ENCODE results near the gene SPEM3.
"Not testable (repeated sequence)": the region's sequence is repeated elsewhere in the genome, so short reads cannot be mapped to it uniquely, and the experiment has no call there.

SPEM3 gene

DNA sequence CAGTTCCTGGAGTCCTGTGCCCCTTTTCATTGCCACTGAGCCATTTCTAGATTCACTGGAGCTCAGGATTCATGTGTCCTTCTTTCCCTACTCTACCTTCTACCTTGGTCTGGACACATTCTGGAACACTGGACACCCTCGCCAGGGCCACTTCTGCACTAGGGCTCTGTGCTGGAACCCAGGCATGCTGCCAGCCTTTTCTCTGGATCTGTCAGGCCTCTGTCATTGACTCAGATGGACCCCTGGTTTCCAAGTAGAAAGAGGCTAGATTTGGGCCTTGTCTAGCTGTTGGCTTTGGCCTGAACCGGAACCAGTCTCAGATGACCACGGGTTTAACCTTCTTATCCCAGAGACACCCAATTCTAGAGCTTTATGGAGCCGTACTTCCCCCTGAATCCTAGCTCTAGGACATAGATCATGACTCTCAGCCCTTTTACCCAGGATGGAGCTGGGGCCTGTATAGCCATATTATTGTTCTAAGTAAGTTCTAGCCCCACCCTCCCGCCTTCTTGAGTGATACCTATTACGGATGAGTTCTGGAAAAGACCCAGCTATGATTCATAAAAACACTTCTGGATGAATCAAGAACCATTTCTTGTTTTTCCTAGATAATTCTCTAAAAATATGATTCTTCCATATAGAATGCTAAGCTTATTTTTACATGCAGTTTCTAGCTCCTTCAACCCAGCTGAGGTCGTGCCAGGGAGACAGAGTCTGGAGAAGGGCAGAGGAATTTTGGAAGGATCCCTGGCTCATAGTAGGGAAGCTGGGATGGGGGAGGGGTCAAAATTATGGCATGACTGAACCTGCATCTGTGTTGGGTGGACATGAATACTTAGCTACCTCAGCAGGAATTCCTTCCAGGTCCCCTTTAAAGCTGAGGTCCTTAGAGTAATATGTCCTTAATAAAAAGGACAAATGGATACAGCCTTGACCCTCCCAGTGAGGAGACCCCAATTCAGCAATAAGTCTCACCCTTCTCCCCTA, 15.1 kb downstream of the SPEM3 start:
- DNase-seq = no peak

DNA sequence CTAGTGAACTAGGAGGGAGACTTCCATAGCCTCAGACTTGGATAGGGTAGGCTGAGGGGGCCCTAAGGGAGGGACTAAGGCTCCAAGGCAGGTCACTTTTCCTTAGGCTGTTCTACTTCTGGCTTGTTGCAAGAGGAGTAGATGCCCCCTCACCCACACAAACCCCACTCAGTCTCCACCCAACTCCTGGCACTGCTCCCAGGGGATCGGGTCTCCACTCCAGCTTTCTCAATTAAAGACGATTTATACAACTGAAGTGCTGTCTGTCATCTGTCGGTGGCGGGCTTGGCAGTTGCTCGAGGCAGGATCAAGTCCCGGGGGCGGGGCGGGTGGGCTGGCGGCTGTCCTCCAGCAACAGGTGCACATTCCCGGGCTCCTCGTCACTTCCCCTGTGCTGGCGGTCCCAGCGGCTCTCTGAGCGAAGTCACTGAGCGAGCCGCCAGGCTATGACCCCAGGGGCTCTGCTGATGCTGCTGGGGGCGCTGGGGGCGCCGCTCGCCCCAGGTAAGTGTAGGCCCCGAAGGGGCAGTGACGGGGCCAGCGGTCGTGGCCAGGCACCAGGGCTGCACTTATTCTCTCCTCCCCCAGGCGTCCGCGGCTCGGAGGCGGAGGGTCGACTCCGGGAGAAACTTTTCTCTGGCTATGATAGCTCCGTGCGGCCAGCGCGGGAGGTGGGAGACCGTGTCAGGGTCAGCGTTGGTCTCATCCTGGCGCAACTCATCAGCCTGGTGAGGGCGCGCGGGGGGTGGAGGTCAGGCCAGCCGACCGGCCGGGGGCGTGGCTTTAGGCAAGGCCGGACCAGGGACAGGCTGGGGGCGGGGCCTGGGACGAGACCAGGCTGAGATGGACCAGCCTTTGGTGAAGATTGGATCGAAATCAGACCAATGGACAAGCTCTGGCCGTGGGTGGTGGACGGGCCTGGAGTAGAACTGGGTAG, 16.3 kb downstream of the SPEM3 start, which contains the start of gene CHRNB1:
Gene CHRNB1 (plus strand): TSS at position 380 of the 937 bp plus-strand sequence. CDS start 67 bp downstream, at position 447.
- DNase-seq = peak; percentile 34

DNA sequence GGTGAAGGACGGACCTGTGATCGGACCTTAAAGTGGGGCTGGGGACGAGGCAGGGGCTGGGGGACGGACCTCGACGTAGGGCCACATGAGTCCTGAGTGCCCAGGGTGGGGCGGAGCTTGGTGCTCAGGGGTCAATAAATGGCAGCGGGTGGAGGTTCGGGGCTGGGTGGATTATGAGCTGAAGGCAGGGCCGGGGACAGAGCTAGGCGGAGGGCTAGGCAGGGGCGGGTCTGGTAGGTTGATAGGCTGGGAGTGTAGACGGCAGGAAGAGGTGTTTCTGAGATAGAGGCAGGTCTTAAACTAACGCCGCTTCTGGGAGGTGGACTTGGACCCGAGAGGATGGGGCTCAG, 16.9 kb downstream of the SPEM3 start:
- DNase-seq = peak; percentile 52

DNA sequence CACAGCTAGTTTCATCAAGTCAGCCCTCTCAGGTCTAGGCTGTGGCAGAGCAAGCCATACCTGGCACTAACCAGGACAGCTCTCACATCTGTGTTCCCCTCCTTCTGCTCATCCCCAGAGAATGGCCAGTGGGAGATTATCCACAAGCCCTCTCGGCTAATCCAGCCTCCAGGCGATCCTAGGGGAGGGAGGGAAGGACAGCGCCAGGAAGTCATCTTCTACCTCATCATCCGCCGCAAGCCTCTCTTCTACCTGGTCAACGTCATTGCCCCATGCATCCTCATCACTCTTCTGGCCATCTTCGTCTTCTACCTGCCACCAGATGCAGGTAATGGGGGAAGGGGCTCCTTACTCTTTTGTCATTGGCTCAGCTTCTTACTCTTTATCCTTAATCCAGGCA, 19.8 kb downstream of the SPEM3 start:
- no peak for DNase-seq

DNA sequence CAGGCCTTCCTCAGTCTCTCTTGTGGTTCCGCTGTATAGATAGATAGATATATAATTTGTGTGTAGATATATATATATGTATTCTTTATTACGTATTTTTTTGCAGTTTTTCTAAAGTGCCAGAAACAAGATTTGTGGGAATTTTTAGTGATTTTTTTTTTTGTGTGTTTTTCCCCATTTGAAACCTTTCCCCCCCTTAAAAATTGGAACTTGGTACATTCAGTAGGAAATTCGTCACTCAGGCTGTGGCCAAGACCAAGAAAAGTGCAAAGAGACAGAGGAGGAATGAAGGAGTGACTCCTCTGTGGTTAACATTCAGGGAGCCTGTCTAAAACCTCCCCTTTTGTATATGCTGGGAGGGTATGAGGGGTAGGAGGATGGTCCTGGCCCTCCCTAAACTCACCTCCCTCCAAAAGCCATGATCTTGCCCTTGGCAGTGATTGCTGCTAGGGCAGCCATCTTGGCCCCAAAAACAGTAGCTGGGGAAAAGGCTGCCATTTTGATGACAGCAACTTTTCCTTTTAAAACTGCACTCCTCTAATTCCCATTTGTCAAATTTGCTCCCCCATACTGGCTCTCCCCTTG, 31.4 kb downstream of the SPEM3 start:
- no peak for DNase-seq

DNA sequence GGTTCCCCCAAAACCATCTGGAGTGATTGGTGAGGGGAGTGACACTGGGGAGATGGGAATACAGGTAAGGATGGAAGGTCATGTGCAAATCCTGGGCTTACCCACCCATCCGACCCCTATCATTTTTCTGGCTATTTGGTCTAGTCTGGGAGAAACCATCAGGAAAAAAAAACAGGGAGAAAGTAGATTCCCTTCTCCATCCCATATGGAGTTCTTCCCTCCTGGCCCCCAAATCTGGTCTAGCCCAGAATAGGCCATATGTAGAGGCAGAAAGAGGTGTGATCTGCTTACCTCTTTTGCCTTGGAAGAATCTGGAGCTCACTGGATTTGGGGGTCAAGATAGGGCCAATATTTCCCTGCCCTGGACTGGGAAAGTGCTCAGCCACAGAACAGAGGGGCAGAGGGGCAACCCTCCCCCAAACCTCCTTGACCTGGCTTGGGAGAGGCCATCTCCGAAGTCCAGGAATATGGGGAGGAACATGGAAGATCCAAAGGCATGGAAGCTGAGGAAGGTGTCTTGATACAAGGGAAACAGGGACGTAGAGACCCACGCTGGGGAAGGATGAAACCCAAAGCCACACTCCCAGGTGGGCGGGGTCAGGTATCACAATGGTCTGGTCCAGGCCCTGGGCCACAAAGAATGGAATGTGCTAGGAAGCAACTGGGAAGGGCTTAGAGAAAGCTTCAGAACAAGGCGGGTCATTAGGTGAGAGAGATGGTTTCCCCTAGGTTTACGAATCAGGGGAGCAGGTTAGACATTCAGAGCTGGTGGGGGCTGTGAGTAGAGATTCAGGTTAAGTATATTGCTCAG, 32.4 kb downstream of the SPEM3 start:
- no peak for DNase-seq

DNA sequence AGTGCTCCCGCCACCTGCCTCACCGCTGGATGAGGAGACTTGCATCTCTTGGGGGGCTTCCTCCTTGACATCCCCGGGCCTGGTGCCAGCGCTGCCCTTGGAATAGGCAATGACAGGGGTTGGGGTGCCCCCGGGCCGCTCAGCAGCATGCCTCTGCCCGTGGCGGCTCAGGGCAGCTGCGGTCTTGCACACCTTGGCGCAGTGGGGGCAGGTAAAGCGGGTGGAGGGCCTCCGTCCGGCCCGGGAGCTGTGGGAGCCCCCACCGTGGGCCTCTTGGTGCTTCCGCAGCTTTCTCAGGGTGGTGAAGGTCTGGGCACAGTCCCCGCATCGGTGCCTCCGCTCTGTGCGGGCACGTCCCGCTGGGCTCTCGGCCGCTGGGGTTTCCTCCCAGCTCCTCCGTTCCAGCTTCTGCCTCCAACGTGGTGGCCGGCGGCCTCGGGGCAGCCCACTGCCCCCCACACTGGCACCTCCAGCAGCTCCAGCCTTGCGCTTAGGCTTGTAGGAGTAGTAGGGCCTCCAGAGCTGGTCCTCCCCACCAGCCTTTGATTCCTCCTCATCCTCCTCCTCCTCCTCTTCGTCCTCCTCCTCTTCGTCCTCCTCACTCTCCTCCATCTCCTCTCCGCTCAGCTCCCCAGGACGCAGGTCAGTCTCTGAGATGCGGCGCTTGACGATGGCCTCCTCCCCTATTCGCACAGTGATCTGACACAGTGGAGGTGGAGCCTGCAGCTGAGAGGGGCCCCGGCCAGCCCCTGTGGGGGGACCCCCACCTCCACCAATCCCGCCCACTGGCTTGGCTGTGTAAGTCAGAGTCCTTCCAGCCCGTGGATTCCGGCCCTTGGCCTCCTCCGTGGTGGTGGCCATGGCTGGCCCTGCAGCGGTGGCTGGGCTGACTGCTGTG, 34.1 kb downstream of the SPEM3 start:
- DNase-seq = no peak

DNA sequence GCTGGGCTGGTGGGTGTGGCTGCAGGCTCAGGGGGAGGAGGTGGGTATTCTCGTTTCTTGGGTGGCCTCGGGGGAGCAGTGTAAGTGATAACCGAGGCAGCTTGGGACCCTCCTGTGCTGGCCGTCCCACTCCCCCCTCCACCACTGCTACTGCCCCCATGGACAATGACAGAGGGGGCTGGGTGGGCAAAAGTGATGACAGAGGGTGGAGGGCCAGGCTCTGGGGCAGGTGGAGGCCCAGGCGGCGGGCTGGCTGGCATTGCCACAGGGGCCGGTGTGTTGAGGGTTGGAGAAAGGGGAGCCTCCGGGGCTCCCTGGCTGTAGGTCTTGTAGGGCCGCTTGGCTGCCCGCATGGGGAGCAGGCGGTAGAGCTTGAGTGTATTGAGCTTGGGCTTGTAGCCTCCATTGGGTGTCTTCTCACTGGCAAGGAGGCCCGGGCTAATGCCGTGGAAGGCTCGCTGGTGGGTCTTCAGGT, 34.8 kb downstream of the SPEM3 start:
- no peak for DNase-seq

DNA sequence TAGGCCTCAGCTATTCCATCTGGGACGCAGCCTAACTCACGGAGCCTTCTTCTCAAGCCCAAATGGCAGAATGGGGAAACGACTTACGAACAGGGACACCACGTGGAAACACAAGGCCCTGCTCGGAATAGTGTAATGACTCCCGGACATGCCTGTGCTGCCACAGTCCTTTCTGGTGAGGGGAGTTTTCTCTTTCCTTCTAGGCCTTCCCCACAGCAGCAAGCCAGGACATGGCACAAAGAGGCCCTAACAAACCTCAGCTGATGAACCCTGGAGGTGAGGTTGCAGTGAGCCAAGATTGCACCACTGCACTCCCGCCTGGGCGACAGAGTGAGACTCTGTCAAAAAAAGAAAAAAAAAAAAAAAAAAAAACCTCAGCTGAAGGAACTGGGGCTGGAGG, 35.4 kb downstream of the SPEM3 start:
- no peak for DNase-seq

DNA sequence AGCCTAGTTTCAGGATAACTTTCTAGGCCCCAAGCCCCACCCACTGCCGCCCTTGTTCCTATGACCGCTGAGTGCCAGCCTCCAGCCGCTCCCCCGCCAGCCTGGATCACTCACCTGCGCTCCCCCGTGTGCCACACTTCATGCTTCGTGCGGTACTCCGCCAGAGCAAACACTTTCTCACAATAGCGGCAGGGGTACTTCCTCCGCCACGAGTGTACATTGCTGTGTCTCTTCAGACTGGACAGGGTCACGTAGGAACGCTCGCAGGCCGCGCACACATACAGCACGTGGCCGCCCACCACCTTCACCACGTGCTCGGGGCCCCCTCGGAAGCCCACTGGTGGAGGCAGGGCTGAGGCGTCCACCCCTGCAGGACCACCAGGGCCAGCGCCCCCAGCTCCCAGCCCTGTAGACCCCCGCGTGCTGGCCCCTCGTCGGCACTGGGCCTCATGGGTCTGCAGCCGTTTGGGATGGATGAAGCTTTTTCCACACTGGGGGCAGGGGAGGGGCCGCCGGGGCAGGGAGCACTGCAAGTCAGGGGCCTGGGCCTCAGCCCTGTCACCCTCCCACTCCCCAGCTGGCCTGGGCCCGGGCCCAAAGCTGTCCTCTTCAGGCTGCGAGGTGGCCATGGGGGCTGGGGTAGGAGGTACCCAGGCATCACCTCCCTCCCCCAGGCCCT, 37.1 kb downstream of the SPEM3 start:
- DNase-seq = no peak

DNA sequence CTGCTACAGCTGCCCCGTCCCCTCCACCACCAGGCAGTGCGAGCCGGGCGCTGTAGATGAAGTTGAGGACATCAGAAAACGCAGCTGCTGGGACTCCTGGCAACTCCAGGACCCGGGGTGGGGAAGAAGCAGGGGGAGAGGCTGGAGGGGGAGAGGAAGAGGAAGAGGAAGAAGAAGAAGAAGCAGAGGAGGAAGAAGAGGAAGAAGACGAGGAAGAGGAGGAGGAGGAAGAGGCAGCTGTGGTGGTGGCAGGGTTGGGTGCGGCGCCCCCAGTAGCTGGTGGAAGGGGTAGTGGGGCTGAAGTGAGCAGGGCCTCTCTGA, 37.6 kb downstream of the SPEM3 start:
- DNase-seq = no peak

DNA sequence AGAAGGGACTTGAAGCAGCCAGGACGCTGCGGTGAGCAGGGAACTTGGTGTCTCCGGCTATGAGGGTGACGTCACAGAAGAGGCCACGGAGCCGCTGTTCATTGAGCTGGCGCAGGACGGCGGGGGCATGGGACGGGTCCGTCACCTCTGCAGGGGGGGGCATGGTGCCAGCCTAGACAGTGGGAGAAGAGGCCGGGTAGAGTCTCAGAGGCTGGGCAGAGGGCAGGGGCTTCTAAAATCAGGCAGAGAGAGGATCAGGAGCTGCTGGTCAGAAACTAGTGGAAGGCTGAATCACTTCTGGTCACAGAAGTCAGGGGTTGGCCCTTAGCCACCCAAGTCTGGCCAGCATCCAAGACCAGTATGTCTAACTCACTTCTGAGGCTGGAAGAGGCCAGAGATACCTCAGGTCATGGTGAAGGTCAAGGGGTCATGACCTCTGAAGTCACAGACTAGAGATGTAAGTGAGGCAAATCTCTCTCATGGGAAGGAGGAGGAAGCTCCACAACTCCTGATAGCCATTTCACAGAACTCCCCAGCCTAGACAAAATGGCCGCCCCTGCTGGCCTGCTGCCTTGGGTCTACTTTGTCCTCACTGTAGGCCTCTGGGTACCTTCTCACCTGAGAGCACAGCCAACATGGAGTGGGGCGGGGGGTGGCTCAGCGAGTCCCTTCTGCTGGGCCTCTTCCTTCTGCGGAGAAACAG, 38.1 kb downstream of the SPEM3 start:
- DNase-seq = no peak

DNA sequence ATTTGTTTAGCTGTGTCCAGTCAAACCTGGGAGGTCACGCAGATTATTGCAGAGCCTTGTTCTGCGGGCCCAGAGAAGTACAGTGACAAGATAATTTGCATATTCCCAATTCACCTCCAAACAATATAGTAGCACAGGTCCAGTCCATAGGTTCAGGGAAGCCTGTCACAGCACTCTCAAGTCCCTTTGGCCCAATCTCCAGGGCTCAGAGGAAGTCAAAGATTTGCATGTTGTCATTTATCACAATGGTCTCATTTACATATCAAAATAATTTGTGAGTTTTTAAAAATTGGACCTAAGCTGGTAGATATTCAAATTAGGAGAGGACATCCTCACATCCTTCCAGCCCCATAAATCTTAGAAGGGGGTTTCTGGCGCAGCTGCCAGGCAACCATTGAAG, 38.8 kb downstream of the SPEM3 start:
- DNase-seq = no peak

DNA sequence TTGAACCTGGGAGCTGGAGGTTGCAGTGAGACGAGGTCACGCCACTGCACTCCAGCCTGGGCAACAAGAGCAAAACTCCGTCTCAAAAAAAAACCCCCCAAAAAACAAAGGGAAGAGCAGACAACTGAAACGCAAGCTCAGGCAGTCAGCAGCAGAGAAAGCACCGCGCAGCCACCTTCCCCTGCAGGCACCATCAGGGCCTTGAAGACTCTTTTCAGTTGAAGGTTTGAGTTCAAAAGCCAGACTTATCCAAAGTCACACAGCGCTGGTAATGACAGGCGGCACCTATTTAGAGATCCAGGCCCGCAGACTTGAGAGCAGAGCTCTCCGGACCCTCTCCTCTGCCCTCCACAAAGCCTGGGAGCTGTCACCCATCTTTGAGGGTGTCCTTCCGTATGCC, 39.6 kb downstream of the SPEM3 start:
- no peak for DNase-seq

DNA sequence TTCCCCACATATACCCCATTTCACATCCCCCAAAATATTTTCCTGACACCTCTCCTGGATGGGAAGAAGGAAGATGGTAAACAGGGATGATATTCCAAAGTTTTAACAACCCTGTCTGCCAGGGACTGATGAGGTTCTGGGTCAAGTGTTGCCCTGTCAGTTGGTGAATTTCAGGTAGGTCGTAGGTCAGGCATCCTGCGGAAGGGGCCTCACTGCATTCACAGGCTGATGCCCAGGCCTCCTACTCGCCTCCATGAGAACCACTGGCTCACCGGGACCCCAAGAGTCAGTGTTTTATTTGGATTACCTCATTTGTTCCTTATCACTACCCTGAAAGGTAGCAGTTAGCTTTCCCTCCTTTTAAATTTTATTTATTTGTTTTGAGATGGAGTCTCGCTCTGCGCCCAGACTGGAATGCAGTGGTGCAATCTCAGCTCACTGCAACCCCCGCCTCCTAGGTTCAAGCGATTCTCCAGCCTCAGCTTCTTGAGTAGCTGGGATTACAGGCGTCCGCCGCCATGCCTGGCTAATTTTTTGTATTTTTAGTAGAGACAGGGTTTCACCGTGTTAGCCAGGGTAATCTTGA, 40.2 kb downstream of the SPEM3 start:
- no peak for DNase-seq

DNA sequence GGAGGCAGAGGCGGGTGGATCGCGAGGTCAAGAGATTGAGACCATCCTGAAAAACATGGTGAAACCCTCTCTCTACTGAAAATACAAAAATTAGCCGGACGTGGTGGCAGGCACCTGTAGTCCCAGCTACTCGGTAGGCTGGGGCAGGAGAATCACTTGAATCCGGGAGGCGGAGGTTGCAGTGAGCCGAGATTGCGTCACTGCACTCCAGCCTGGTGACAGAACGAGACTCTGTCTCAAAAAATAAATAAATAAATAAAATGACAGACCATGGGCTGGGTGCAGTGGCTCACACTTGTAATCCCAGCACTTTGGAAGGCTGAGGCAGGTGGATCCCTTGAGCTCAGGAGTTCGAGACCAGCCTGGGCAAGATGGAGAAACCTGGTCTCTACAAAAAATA, 41.2 kb downstream of the SPEM3 start:
- not testable (repeated sequence) for DNase-seq

DNA sequence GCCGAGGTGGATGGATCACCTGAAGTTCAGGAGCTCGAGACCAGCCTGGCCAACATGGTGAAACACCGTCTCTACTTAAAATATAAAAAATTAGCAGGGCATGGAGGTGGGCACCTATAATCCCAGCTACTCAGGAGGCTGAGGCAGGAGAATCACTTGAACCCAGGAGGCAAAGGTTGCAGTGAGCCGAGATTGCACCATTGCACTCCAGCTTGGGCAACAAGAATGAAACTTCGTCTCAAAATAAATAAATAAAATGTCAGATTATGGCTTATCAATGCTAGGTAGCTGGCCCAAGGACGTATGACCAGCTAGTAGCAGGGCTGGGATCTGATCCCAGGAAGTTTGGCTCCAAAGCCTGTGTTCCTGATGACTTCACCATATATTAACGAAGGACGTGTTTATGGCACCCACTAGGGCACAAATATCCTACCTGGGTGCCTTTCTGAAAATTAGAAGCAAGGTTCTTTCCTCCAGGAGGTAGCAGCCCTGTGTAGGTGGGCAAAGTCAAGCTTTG, 41.9 kb downstream of the SPEM3 start:
- not testable (repeated sequence) for DNase-seq

DNA sequence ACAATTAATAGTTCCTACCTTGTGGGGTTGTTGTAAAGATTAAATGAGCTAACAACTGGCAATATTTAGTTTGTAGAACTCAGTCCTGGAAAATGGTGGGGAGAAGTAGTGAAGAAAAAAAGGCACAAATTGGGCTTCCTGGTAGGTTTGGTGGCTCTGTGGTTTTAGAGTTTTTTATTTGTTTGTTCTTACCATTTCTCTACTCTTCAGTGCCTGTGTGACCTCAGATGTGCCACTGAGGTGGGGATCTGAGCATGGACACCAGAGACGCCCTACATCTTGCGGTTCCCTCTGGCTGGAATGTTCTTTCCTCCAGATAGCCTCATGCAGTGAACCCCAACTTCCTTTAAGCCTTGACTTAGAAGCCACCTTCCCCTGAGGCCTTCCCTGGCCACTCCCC, 43.1 kb downstream of the SPEM3 start:
- no peak for DNase-seq

DNA sequence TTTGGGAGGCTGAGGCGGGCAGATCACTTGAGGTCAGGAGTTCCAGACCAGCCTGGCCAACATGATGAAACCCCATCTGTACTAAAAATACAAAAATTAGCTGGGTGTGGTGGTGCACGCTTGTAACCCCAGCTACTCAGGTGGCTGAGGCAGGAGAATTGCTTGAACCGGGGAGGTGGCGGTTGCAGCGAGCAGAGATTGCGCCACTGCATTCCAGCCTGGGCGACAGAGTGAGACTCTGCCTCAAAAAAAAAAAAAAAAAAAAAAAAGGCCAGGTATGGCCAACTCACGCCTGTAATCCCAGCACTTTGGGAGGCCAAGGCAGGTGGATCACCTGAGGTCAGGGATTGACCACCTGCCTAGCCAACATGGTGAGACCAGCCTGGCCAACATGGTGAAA, 46.1 kb downstream of the SPEM3 start:
- not testable (repeated sequence) for DNase-seq

Measured in stimulated activated CD8-positive, alpha-beta memory T cell treated with anti-CD3 and anti-CD28 coated beads, Interleukin-4, amount 100 ng/mL, for 48 hours (primary cell).